ENCODE measurements around the gene HSPA12A.

GRCh38 chr10:116784035-116784434 lies 41.7 kb upstream of the HSPA12A start:
- no peak for TF ChIP-seq POLR2A (IDR thresholded peaks at IDR 0.05; ENCODE audit: low read depth, low read length)
- TF ChIP-seq POLR2AphosphoS5 (IDR thresholded peaks at IDR 0.05; ENCODE audit: low read depth, low read length) = no peak
- TF ChIP-seq TAF1 (IDR thresholded peaks at IDR 0.05; ENCODE audit: low read depth, low read length) = no peak
- no peak for TF ChIP-seq POU2F2 (IDR thresholded peaks at IDR 0.05; ENCODE audit: low read depth, low read length)
